WTC11 (cell line): ENCODE data around the gene EPHX1. TPM values are rescaled to one million over a fixed set of nuclear protein-coding genes. Genes with fewer than 3 reads are reported as not detected.

ENCODE experiments used
- ATAC-seq: fragments of 200-7000 bp; cut with Tn5 transposase; 2 replicates; pipeline ENCODE4 v1.10.0; 2021; ENCODE audit warnings: mild to moderate bottlenecking, moderate library complexity
- CTCF ChIA-PET: fragments of 300-600 bp; sonication (Branson Sonifier 250); formaldehyde crosslinking; loops from one replicate; lab custom pipeline; 2021; ENCODE audit warnings: antibody characterized with exemption; lab: Charles Lee
- POLR2A ChIA-PET: fragments of 350-600 bp; sonication (Branson Sonifier 250); formaldehyde crosslinking; loops from one replicate; lab custom pipeline; 2021; ENCODE audit warnings: antibody characterized with exemption; lab: Charles Lee
- DNase-seq: peaks from one replicate; pipeline ENCODE4 v3.0.0; 2021; ENCODE audit warnings: low spot score
- H3K27ac Mint-ChIP-seq: 2 replicates; pipeline ENCODE4 v1.8.0; 2021; ENCODE audit warnings: mixed read lengths
- H3K27me3 Mint-ChIP-seq: 2 replicates; pipeline ENCODE4 v1.8.0; 2021; ENCODE audit warnings: low read depth, mild to moderate bottlenecking, moderate library complexity, mixed read lengths
- H3K36me3 Mint-ChIP-seq: 2 replicates; pipeline ENCODE4 v1.8.0; 2021; ENCODE audit warnings: mixed read lengths
- H3K4me1 Mint-ChIP-seq: 2 replicates; pipeline ENCODE4 v1.8.0; 2022; ENCODE audit warnings: mixed read lengths
- H3K4me3 Mint-ChIP-seq: 2 replicates; pipeline ENCODE4 v1.8.0; 2021; ENCODE audit warnings: mild to moderate bottlenecking, moderate library complexity, mixed read lengths
- H3K9me3 Mint-ChIP-seq: 2 replicates; pipeline ENCODE4 v1.8.0; 2021; ENCODE audit warnings: mixed read lengths
- CREB1 ChIP-seq: sonication (generic); formaldehyde crosslinking; IDR thresholded peaks from 2 replicates; pipeline ENCODE4 v1.8.0; 2023; ENCODE audit warnings: mild to moderate bottlenecking, missing genetic modification reagents
- ELF4 ChIP-seq: sonication (generic); formaldehyde crosslinking; IDR thresholded peaks from 2 replicates; pipeline ENCODE4 v1.8.1; 2022; ENCODE audit warnings: low read depth, mild to moderate bottlenecking, moderate library complexity, missing genetic modification reagents
- FOXJ3 ChIP-seq: sonication (generic); formaldehyde crosslinking; IDR thresholded peaks from 2 replicates; pipeline ENCODE4 v1.9.0; 2021; ENCODE audit warnings: missing genetic modification reagents, mild to moderate bottlenecking, borderline replicate concordance
- FOXP1 ChIP-seq: sonication (generic); formaldehyde crosslinking; IDR thresholded peaks from 2 replicates; pipeline ENCODE4 v1.8.0; 2022; ENCODE audit warnings: missing genetic modification reagents, mild to moderate bottlenecking, moderate library complexity, borderline replicate concordance
- JUN ChIP-seq: sonication (generic); formaldehyde crosslinking; IDR thresholded peaks from 2 replicates; pipeline ENCODE4 v1.8.0; 2023; ENCODE audit warnings: mild to moderate bottlenecking, missing genetic modification reagents
- KAT7 ChIP-seq: sonication (generic); formaldehyde crosslinking; IDR thresholded peaks from 2 replicates; pipeline ENCODE4 v1.8.1; 2023; ENCODE audit warnings: missing genetic modification reagents, mild to moderate bottlenecking, borderline replicate concordance
- NFE2L1 ChIP-seq: sonication (generic); formaldehyde crosslinking; IDR thresholded peaks from 2 replicates; pipeline ENCODE4 v1.8.1; 2023; ENCODE audit warnings: missing genetic modification reagents
- NR1H2 ChIP-seq: sonication (generic); formaldehyde crosslinking; IDR thresholded peaks from 2 replicates; pipeline ENCODE4 v1.9.0; 2021; ENCODE audit warnings: mild to moderate bottlenecking, moderate library complexity, missing genetic modification reagents
- RORB ChIP-seq: fragments of 250-450 bp; sonication (Bioruptor Pico); IDR thresholded peaks from 2 replicates; pipeline ENCODE4 v1.9.0; 2021; ENCODE audit warnings: mild to moderate bottlenecking
- TEAD4 ChIP-seq: sonication (generic); formaldehyde crosslinking; IDR thresholded peaks from 2 replicates; pipeline ENCODE4 v1.8.0; 2022; ENCODE audit warnings: mild to moderate bottlenecking, missing genetic modification reagents
- ZBTB21 ChIP-seq: sonication (generic); formaldehyde crosslinking; IDR thresholded peaks from 2 replicates; pipeline ENCODE4 v1.8.1; 2023; ENCODE audit warnings: mild to moderate bottlenecking, missing genetic modification reagents, borderline replicate concordance
- total RNA-seq: library from RNA; stranded (reverse); gene quantifications from 3 replicates; pipeline ENCODE4 v1.2.3, GENCODE V29; 2021
- TF ChIP-seq, protein P1 (sequence below): sonication (generic); formaldehyde crosslinking; IDR thresholded peaks from 2 replicates; pipeline ENCODE4 v1.8.0; 2023; ENCODE audit warnings: missing genetic modification reagents, mild to moderate bottlenecking, borderline replicate concordance
- TF ChIP-seq, protein P2 (sequence below): sonication (generic); formaldehyde crosslinking; IDR thresholded peaks from 2 replicates; pipeline ENCODE4 v1.8.1; 2023; ENCODE audit warnings: mild to moderate bottlenecking, missing genetic modification reagents
- TF ChIP-seq, protein P3 (sequence below): sonication (generic); formaldehyde crosslinking; IDR thresholded peaks from 2 replicates; pipeline ENCODE4 v1.8.0; 2023; ENCODE audit warnings: mild to moderate bottlenecking, missing genetic modification reagents
- TF ChIP-seq, protein P4 (sequence below): fragments of 250-450 bp; sonication (Bioruptor Pico); IDR thresholded peaks from 2 replicates; pipeline ENCODE4 v1.8.0; 2021; ENCODE audit warnings: mild to moderate bottlenecking
- TF ChIP-seq, protein P5 (sequence below): sonication (generic); formaldehyde crosslinking; IDR thresholded peaks from 2 replicates; pipeline ENCODE4 v1.8.1; 2022; ENCODE audit warnings: mild to moderate bottlenecking, moderate library complexity, missing genetic modification reagents

Gene EPHX1
- total RNA-seq, 1 experiment from 2014 or later, result 60.9 TPM

DNA sequence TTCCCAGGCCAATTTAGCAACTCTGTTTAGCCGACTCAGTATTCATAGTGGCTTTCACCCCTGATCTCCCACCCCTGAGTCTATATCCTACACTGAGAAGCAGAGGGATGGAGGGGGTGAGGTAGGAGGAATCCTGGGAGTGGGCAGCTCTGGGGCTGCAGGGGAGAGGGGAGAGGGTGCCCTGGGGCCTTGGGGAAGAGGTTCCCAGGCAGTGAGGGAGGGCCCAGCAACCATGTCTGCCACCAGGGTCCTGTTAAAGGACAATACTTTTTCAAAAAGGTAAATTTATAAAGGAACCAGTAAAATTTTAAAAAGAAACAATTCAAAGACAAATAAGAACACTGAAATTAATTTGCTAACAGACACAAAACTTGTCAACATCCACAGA is 30.3 kb downstream of the EPHX1 start:
- TF ChIP-seq ZBTB21 (CRISPR knock-in tag), result no peak
- TF ChIP-seq FOXP1 (CRISPR knock-in tag), result no peak
- TF ChIP-seq, protein P1, sequence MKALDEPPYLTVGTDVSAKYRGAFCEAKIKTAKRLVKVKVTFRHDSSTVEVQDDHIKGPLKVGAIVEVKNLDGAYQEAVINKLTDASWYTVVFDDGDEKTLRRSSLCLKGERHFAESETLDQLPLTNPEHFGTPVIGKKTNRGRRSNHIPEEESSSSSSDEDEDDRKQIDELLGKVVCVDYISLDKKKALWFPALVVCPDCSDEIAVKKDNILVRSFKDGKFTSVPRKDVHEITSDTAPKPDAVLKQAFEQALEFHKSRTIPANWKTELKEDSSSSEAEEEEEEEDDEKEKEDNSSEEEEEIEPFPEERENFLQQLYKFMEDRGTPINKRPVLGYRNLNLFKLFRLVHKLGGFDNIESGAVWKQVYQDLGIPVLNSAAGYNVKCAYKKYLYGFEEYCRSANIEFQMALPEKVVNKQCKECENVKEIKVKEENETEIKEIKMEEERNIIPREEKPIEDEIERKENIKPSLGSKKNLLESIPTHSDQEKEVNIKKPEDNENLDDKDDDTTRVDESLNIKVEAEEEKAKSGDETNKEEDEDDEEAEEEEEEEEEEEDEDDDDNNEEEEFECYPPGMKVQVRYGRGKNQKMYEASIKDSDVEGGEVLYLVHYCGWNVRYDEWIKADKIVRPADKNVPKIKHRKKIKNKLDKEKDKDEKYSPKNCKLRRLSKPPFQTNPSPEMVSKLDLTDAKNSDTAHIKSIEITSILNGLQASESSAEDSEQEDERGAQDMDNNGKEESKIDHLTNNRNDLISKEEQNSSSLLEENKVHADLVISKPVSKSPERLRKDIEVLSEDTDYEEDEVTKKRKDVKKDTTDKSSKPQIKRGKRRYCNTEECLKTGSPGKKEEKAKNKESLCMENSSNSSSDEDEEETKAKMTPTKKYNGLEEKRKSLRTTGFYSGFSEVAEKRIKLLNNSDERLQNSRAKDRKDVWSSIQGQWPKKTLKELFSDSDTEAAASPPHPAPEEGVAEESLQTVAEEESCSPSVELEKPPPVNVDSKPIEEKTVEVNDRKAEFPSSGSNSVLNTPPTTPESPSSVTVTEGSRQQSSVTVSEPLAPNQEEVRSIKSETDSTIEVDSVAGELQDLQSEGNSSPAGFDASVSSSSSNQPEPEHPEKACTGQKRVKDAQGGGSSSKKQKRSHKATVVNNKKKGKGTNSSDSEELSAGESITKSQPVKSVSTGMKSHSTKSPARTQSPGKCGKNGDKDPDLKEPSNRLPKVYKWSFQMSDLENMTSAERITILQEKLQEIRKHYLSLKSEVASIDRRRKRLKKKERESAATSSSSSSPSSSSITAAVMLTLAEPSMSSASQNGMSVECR (CRISPR knock-in tag), result no peak
- TF ChIP-seq KAT7 (CRISPR knock-in tag), result no peak
- TF ChIP-seq TEAD4 (CRISPR knock-in tag), result no peak
- TF ChIP-seq ELF4 (CRISPR knock-in tag), result no peak
- TF ChIP-seq, protein P2, sequence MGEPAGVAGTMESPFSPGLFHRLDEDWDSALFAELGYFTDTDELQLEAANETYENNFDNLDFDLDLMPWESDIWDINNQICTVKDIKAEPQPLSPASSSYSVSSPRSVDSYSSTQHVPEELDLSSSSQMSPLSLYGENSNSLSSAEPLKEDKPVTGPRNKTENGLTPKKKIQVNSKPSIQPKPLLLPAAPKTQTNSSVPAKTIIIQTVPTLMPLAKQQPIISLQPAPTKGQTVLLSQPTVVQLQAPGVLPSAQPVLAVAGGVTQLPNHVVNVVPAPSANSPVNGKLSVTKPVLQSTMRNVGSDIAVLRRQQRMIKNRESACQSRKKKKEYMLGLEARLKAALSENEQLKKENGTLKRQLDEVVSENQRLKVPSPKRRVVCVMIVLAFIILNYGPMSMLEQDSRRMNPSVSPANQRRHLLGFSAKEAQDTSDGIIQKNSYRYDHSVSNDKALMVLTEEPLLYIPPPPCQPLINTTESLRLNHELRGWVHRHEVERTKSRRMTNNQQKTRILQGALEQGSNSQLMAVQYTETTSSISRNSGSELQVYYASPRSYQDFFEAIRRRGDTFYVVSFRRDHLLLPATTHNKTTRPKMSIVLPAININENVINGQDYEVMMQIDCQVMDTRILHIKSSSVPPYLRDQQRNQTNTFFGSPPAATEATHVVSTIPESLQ (CRISPR knock-in tag), result no peak
- TF ChIP-seq FOXJ3, result no peak
- no peak for TF ChIP-seq JUN (CRISPR knock-in tag)
- no peak for TF ChIP-seq NR1H2 (CRISPR knock-in tag)
- TF ChIP-seq, protein P3, sequence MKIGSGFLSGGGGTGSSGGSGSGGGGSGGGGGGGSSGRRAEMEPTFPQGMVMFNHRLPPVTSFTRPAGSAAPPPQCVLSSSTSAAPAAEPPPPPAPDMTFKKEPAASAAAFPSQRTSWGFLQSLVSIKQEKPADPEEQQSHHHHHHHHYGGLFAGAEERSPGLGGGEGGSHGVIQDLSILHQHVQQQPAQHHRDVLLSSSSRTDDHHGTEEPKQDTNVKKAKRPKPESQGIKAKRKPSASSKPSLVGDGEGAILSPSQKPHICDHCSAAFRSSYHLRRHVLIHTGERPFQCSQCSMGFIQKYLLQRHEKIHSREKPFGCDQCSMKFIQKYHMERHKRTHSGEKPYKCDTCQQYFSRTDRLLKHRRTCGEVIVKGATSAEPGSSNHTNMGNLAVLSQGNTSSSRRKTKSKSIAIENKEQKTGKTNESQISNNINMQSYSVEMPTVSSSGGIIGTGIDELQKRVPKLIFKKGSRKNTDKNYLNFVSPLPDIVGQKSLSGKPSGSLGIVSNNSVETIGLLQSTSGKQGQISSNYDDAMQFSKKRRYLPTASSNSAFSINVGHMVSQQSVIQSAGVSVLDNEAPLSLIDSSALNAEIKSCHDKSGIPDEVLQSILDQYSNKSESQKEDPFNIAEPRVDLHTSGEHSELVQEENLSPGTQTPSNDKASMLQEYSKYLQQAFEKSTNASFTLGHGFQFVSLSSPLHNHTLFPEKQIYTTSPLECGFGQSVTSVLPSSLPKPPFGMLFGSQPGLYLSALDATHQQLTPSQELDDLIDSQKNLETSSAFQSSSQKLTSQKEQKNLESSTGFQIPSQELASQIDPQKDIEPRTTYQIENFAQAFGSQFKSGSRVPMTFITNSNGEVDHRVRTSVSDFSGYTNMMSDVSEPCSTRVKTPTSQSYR (CRISPR knock-in tag), result no peak
- TF ChIP-seq, protein P4, sequence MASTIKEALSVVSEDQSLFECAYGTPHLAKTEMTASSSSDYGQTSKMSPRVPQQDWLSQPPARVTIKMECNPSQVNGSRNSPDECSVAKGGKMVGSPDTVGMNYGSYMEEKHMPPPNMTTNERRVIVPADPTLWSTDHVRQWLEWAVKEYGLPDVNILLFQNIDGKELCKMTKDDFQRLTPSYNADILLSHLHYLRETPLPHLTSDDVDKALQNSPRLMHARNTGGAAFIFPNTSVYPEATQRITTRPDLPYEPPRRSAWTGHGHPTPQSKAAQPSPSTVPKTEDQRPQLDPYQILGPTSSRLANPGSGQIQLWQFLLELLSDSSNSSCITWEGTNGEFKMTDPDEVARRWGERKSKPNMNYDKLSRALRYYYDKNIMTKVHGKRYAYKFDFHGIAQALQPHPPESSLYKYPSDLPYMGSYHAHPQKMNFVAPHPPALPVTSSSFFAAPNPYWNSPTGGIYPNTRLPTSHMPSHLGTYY, result no peak
- TF ChIP-seq, protein P5, sequence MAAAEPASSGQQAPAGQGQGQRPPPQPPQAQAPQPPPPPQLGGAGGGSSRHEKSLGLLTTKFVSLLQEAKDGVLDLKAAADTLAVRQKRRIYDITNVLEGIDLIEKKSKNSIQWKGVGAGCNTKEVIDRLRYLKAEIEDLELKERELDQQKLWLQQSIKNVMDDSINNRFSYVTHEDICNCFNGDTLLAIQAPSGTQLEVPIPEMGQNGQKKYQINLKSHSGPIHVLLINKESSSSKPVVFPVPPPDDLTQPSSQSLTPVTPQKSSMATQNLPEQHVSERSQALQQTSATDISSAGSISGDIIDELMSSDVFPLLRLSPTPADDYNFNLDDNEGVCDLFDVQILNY, result no peak
- no peak for TF ChIP-seq CREB1 (CRISPR knock-in tag)
- TF ChIP-seq NFE2L1 (CRISPR knock-in tag), result no peak
- TF ChIP-seq RORB, result no peak
- Mint-ChIP-seq H3K36me3 (peaks cover 28% of the 10 kb centered on the region), H3K4me3 (no peak overlapping the region), H3K27ac (no peak overlapping the region), H3K9me3 (no peaks in the 10 kb centered on the region), H3K27me3 (no peaks in the 10 kb centered on the region), H3K4me1 (peaks cover 4% of the 10 kb centered on the region; the same call in 1 of the 2 replicates)
- ChIA-PET CTCF (no interaction called here), POLR2A (no interaction called here)
- ATAC-seq, result no peak
- DNase-seq, result no peak
